ENCODE data around the gene PDK1. TPM values are rescaled to one million over a fixed set of nuclear protein-coding genes. Genes with fewer than 3 reads are reported as not detected.

Gene PDK1
- polyA plus RNA-seq, 3 donors = 5.4 to 10.3 (median 9.7) TPM

DNA sequence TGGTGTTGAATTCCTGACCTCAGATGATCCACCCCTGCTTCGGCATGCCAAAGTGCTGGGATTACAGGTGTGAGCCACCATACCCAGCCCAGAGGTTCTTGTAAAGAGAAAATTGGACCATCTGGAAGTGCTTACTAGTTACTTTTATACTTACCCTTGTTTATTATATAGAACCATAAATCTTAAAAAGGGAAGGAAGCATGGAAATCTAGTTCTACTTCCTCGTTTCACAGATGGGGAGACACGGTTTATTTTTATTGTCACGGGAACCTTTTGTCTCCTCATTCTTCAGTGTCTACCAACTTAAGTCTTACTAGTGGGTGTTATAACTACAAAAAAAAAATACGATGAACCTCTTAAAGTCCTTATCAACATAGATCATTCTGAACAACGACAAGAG, 45.8 kb upstream of the PDK1 start:
- Mint-ChIP-seq H3K27me3 (ENCODE audit: low read depth in 3 of 3) (peaks cover 0 to 2% (median 0%) of the 10 kb centered on the region in 3 donors), H3K4me3 (peak overlapping the region; percentile 9 to 42), H3K36me3 (peaks cover 3 to 6% of the 10 kb centered on the region in 2 donors), H3K27ac (peak overlapping the region in 3 of 7 donors; percentile 9 to 53 (median 41)), H3K4me1 (peaks cover 31% of the 10 kb centered on the region), H3K9me3 (peaks cover 15 to 29% (median 20%) of the 10 kb centered on the region in 7 donors)
- H3K4me3 ChIP-seq (replicated peaks in 1 of 3; ENCODE audit: low read depth in 2 of 3, low read length in 3 of 3) = peak overlapping the region in 1 of 3 experiments; percentile 40
- peaks cover 20 to 39% of the 10 kb centered on the region in 2 donors for H3K4me1 ChIP-seq (ENCODE audit: control insufficient read depth in 1 of 2, insufficient read depth in 2 of 2, low read length in 2 of 2)
- no peaks in the 10 kb centered on the region for H3K79me2 ChIP-seq (ENCODE audit: insufficient read depth, low read length)
- H3K4me2 ChIP-seq (replicated peaks; ENCODE audit: extremely low read depth, low read length, poor library complexity, severe bottlenecking) = peak overlapping the region; percentile 47
- no peaks in the 10 kb centered on the region for H3K36me3 ChIP-seq (replicated peaks in 1 of 2; ENCODE audit: control insufficient read depth in 1 of 2, insufficient read depth in 2 of 2, low read length in 2 of 2)
- no CpG with 5 or more reads among the region's 6 CpGs for WGBS (ENCODE audit: insufficient coverage)
- no peak overlapping the region for H2AFZ ChIP-seq (ENCODE audit: insufficient read depth, low read depth, low read length, poor library complexity, severe bottlenecking)
- peak; percentile 5 to 27 (median 19) for DNase-seq
- intact Hi-C loops (cut with micrococcal nuclease) = no loop called here
- H4K20me1 ChIP-seq (ENCODE audit: insufficient read depth, low read length) = no peaks in the 10 kb centered on the region
- H3K27ac ChIP-seq (ENCODE audit: low read depth in 1 of 2, low read length in 2 of 2) = no peak overlapping the region
- H3K27me3 ChIP-seq (ENCODE audit: control insufficient read depth in 2 of 2, insufficient read depth in 2 of 2, low read length in 2 of 2) = no peaks in the 10 kb centered on the region
- TF ChIP-seq, protein P1, sequence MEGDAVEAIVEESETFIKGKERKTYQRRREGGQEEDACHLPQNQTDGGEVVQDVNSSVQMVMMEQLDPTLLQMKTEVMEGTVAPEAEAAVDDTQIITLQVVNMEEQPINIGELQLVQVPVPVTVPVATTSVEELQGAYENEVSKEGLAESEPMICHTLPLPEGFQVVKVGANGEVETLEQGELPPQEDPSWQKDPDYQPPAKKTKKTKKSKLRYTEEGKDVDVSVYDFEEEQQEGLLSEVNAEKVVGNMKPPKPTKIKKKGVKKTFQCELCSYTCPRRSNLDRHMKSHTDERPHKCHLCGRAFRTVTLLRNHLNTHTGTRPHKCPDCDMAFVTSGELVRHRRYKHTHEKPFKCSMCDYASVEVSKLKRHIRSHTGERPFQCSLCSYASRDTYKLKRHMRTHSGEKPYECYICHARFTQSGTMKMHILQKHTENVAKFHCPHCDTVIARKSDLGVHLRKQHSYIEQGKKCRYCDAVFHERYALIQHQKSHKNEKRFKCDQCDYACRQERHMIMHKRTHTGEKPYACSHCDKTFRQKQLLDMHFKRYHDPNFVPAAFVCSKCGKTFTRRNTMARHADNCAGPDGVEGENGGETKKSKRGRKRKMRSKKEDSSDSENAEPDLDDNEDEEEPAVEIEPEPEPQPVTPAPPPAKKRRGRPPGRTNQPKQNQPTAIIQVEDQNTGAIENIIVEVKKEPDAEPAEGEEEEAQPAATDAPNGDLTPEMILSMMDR (IDR thresholded peaks at IDR 0.05) = no peak
- no peak overlapping the region for H3K9ac ChIP-seq (ENCODE audit: insufficient read depth, low read length, poor library complexity, severe bottlenecking)
- peaks cover 10 to 25% of the 10 kb centered on the region in 2 donors for H3K9me3 ChIP-seq (replicated peaks in 1 of 2; ENCODE audit: control insufficient read depth in 1 of 2, insufficient read depth in 1 of 2, low read length in 2 of 2)

DNA sequence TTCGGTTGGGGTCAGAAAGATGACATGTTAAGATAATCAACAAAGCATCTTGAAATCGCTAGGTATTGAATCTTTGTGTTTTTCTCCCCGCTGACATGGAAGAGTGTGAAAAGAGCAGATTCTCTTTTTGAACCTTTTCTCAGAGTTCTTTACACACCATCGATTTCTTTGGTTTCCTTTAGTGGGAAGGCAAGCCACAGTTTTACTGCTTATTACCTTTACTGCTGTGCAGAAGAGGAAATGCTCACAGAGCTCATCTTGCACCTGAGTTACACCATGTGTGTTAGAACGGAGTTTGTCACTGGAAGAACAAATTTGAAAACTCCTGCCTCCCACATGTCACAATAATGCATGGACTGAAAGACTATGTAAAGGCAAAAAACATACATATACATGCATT, 45.3 kb upstream of the PDK1 start:
- Mint-ChIP-seq H3K4me3 (peak overlapping the region in 1 of 2 donors; percentile 42), H3K4me1 (peaks cover 31% of the 10 kb centered on the region), H3K27me3 (ENCODE audit: low read depth in 3 of 3) (peaks cover 0 to 2% (median 0%) of the 10 kb centered on the region in 3 donors), H3K27ac (peak overlapping the region in 3 of 7 donors; percentile 9 to 53 (median 41)), H3K36me3 (peaks cover 3 to 6% of the 10 kb centered on the region in 2 donors), H3K9me3 (peaks cover 15 to 29% (median 20%) of the 10 kb centered on the region in 7 donors)
- Histone ChIP-seq H2AFZ (ENCODE audit: insufficient read depth, low read depth, low read length, poor library complexity, severe bottlenecking) (no peak overlapping the region), H3K27me3 (ENCODE audit: control insufficient read depth in 2 of 2, insufficient read depth in 2 of 2, low read length in 2 of 2) (no peaks in the 10 kb centered on the region), H3K9me3 (replicated peaks in 1 of 2; ENCODE audit: control insufficient read depth in 1 of 2, insufficient read depth in 1 of 2, low read length in 2 of 2) (peaks cover 10 to 25% of the 10 kb centered on the region in 2 donors), H3K27ac (ENCODE audit: low read depth in 1 of 2, low read length in 2 of 2) (no peak overlapping the region), H3K9ac (ENCODE audit: insufficient read depth, low read length, poor library complexity, severe bottlenecking) (no peak overlapping the region), H3K4me1 (ENCODE audit: control insufficient read depth in 1 of 2, insufficient read depth in 2 of 2, low read length in 2 of 2) (peaks cover 20 to 39% of the 10 kb centered on the region in 2 donors), H3K79me2 (ENCODE audit: insufficient read depth, low read length) (no peaks in the 10 kb centered on the region), H3K4me2 (replicated peaks; ENCODE audit: extremely low read depth, low read length, poor library complexity, severe bottlenecking) (peak overlapping the region; percentile 47), H3K4me3 (replicated peaks in 1 of 3; ENCODE audit: low read depth in 2 of 3, low read length in 3 of 3) (peak overlapping the region in 1 of 3 experiments; percentile 40), H3K36me3 (replicated peaks in 1 of 2; ENCODE audit: control insufficient read depth in 1 of 2, insufficient read depth in 2 of 2, low read length in 2 of 2) (no peaks in the 10 kb centered on the region), H4K20me1 (ENCODE audit: insufficient read depth, low read length) (no peaks in the 10 kb centered on the region)
- TF ChIP-seq, protein P1 (IDR thresholded peaks at IDR 0.05) = no peak
- no peak for DNase-seq
- WGBS (ENCODE audit: insufficient coverage) = no CpG with 5 or more reads among the region's 5 CpGs
- intact Hi-C loops (cut with micrococcal nuclease) = no loop called here

All from CD14-positive monocyte (primary cell).